Neural cell (in vitro differentiated cells): ENCODE measurements around the gene POLE. TPM values are rescaled to one million over a fixed set of nuclear protein-coding genes. Genes with fewer than 3 reads are reported as not detected.

Experiments used
- H2AFZ ChIP-seq: fragments of 200-600, 300-800 bp; sonication (generic), shearing (Covaris generic); 2 replicates; pipeline ENCODE4 v1.6.0; 2014; ENCODE audit warnings: low read depth, mild to moderate bottlenecking, antibody characterized with exemption, low read length, moderate library complexity
- H3F3A ChIP-seq: fragments of 200-600 bp; shearing (Covaris generic); 2 replicates; pipeline ENCODE4 v1.6.1; 2016; ENCODE audit warnings: mild to moderate bottlenecking, moderate library complexity, mixed read lengths, antibody characterized with exemption, low read length; ENCODE audit not compliant: insufficient read depth, poor library complexity, severe bottlenecking
- H3K27ac ChIP-seq: fragments of 200-600, 300-800 bp; sonication (generic), shearing (Covaris generic); 2 replicates; pipeline ENCODE4 v1.5.1; 2014; ENCODE audit warnings: mild to moderate bottlenecking, low read length, moderate library complexity
- H3K27me3 ChIP-seq: fragments of 300-800, 200-600 bp; sonication (generic), shearing (Covaris generic); 2 replicates; pipeline ENCODE4 v1.6.0; 2014; ENCODE audit warnings: mild to moderate bottlenecking, low read depth, low read length, moderate library complexity; ENCODE audit not compliant: insufficient read depth
- H3K36me3 ChIP-seq: fragments of 300-800, 200-600 bp; sonication (generic), shearing (Covaris generic); 2 replicates; pipeline ENCODE4 v1.5.1; 2014; ENCODE audit warnings: mild to moderate bottlenecking, antibody characterized with exemption, low read length, moderate library complexity; ENCODE audit not compliant: insufficient read depth
- H3K4me2 ChIP-seq: fragments of 300-800, 200-600 bp; sonication (generic), shearing (Covaris generic); 2 replicates; pipeline ENCODE4 v1.6.0; 2014; ENCODE audit warnings: mild to moderate bottlenecking, low read length
- H3K4me3 ChIP-seq: fragments of 300-800, 200-600 bp; sonication (generic), shearing (Covaris generic); 2 replicates; pipeline ENCODE4 v1.5.1; 2014; ENCODE audit warnings: mild to moderate bottlenecking, low read length, moderate library complexity
- H3K79me2 ChIP-seq: fragments of 200-600 bp; shearing (Covaris generic); replicated peaks from 2 replicates; pipeline ENCODE4 v1.6.0; 2014; ENCODE audit warnings: mild to moderate bottlenecking, low read length, moderate library complexity; ENCODE audit not compliant: insufficient read depth
- H3K9ac ChIP-seq: fragments of 300-800, 200-600 bp; sonication (generic), shearing (Covaris generic); 2 replicates; pipeline ENCODE4 v1.6.1; 2016; ENCODE audit warnings: mild to moderate bottlenecking, low read length, mixed read lengths
- H3K9me2 ChIP-seq: fragments of 200-600 bp; shearing (Covaris generic); 2 replicates; pipeline ENCODE4 v1.6.1; 2016; ENCODE audit warnings: mild to moderate bottlenecking, low read length, mixed read lengths; ENCODE audit not compliant: insufficient read depth
- H3K9me3 ChIP-seq: fragments of 200-600, 300-800 bp; sonication (generic), shearing (Covaris generic); 2 replicates; pipeline ENCODE4 v1.6.1; 2016; ENCODE audit warnings: mild to moderate bottlenecking, mixed run types, low read length, moderate library complexity, mixed read lengths
- H4K20me1 ChIP-seq: fragments of 200-600 bp; shearing (Covaris generic); 2 replicates; pipeline ENCODE4 v1.6.1; 2016; ENCODE audit warnings: mild to moderate bottlenecking, mixed run types; ENCODE audit not compliant: insufficient read depth
- CTCF ChIP-seq: fragments of 450-650 bp; IDR thresholded peaks from 2 replicates; pipeline ENCODE4 v1.5.1; 2014; ENCODE audit warnings: antibody characterized with exemption, mild to moderate bottlenecking, moderate library complexity; ENCODE audit not compliant: poor library complexity, severe bottlenecking
- EP300 ChIP-seq: fragments of 450-650 bp; conservative IDR thresholded peaks from 2 replicates; pipeline ENCODE4 v1.6.1; 2014; ENCODE audit warnings: antibody characterized with exemption, mild to moderate bottlenecking, moderate library complexity; ENCODE audit not compliant: poor library complexity, severe bottlenecking
- EZH2 ChIP-seq: fragments of 200-600, 300-800 bp; shearing (Covaris generic), sonication (generic); IDR thresholded peaks from 2 replicates; pipeline ENCODE4 v1.6.1; 2014; ENCODE audit warnings: antibody characterized with exemption, low read length, borderline replicate concordance, mild to moderate bottlenecking; ENCODE audit not compliant: insufficient read depth, poor library complexity, severe bottlenecking
- MXI1 ChIP-seq: fragments of 450-650 bp; conservative IDR thresholded peaks from 2 replicates; pipeline ENCODE4 v1.6.1; 2014; ENCODE audit warnings: antibody characterized with exemption, mild to moderate bottlenecking; ENCODE audit not compliant: poor library complexity, severe bottlenecking
- POLR2AphosphoS5 ChIP-seq: IDR thresholded peaks from 2 replicates; pipeline ENCODE4 v1.6.1; 2012
- RAD21 ChIP-seq: fragments of 450-650 bp; conservative IDR thresholded peaks from 2 replicates; pipeline ENCODE4 v1.6.1; 2014; ENCODE audit warnings: antibody characterized with exemption, mild to moderate bottlenecking, moderate library complexity
- REST ChIP-seq: IDR thresholded peaks from 2 replicates; pipeline ENCODE4 v1.6.1; 2012; ENCODE audit warnings: borderline replicate concordance
- SMC3 ChIP-seq: fragments of 450-650 bp; conservative IDR thresholded peaks from 2 replicates; pipeline ENCODE4 v1.6.1; 2014; ENCODE audit warnings: antibody characterized with exemption, mild to moderate bottlenecking, moderate library complexity; ENCODE audit not compliant: poor library complexity
- TAF1 ChIP-seq: IDR thresholded peaks from 2 replicates; pipeline ENCODE4 v1.6.1; 2012; ENCODE audit warnings: low read depth
- polyA plus RNA-seq: library from polyadenylated mRNA; depleted of rRNA; stranded (reverse); fragments of >200 nt; gene quantifications from 2 replicates; pipeline ENCODE4 v1.2.3, GENCODE V29; 2014

The POLE gene
- polyA plus RNA-seq, 1 donor from 2014 or later: 8.5 TPM

- H3F3A ChIP-seq: no peaks in the 10 kb centered on the region
- no peak overlapping the region for H3K27ac ChIP-seq
- H3K4me3 ChIP-seq: no peak overlapping the region
- peaks cover 30% of the 10 kb centered on the region for H3K27me3 ChIP-seq
- H3K36me3 ChIP-seq: no peaks in the 10 kb centered on the region
- H3K9me3 ChIP-seq: peaks cover 12% of the 10 kb centered on the region
- H2AFZ ChIP-seq: no peak overlapping the region
- H3K9me2 ChIP-seq: no peaks in the 10 kb centered on the region
- TF ChIP-seq EZH2 (no peak), TAF1 (no peak), POLR2AphosphoS5 (no peak), REST (no peak), CTCF (no peak), MXI1 (no peak), SMC3 (no peak), EP300 (no peak), RAD21 (no peak)
- H3K4me2 ChIP-seq: no peak overlapping the region
- no peak overlapping the region for H3K9ac ChIP-seq
- H4K20me1 ChIP-seq: no peaks in the 10 kb centered on the region
- H3K79me2 ChIP-seq: no peaks in the 10 kb centered on the region
Observed at GRCh38 chr12:132614029-132614428, 73.1 kb downstream of the POLE start.

- Histone ChIP-seq H3F3A (no peaks in the 10 kb centered on the region), H3K79me2 (no peaks in the 10 kb centered on the region), H4K20me1 (no peaks in the 10 kb centered on the region), H3K4me2 (no peak overlapping the region), H3K36me3 (no peaks in the 10 kb centered on the region), H3K9me2 (no peaks in the 10 kb centered on the region), H3K9me3 (peaks cover under 1% of the 10 kb centered on the region), H3K9ac (no peak overlapping the region), H3K27ac (no peak overlapping the region), H3K4me3 (no peak overlapping the region), H2AFZ (no peak overlapping the region), H3K27me3 (peaks cover 12% of the 10 kb centered on the region)
- TF ChIP-seq EP300 (no peak), EZH2 (no peak), POLR2AphosphoS5 (no peak), TAF1 (no peak), SMC3 (no peak), RAD21 (no peak), MXI1 (no peak), CTCF (no peak), REST (no peak)
Observed at GRCh38 chr12:132611620-132612019, 75.5 kb downstream of the POLE start.
